ENCODE results near the gene CCDC54. TPM values are rescaled to one million over a fixed set of nuclear protein-coding genes. Genes with fewer than 3 reads are reported as not detected.

The CCDC54 gene
- total RNA-seq, 6 experiments from 2014 or later, result not detected

DNA sequence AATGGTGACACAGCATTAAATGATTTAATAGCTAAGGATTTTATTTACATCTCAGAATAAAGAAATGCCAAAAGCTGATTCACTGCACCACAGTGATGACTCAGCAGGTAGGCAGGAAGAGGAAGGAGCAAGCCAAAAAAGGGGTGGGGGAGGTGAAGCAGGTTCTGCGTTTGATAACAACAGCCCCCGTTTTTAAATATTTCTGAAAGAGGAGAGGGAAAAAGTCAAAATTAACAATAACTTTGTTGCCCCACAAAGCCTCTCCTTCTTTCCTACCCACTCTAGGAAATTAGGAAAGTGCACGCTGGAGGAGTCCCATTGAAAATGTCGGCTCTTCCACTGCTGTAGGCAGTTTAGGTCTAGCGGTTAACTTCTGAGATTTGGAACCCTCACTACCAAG is 9.9 kb upstream of the CCDC54 start:
- DNase-seq, result peak; percentile 59
- peaks cover 6% of the 10 kb centered on the region for H3K36me3 Mint-ChIP-seq (ENCODE audit: low read depth)
- H3K9me3 Mint-ChIP-seq, result no peaks in the 10 kb centered on the region
- H3K4me3 Mint-ChIP-seq, result peak overlapping the region; percentile 3; the same call in 1 of the 2 replicates
- H3K27ac Mint-ChIP-seq, result peak overlapping the region; percentile 82
- peaks cover 50% of the 10 kb centered on the region for H3K4me1 Mint-ChIP-seq (ENCODE audit: low read depth)
- no peaks in the 10 kb centered on the region; the same call in 1 of the 2 replicates for H3K27me3 Mint-ChIP-seq (ENCODE audit: insufficient read depth)
- no peak for TF ChIP-seq CTCF (IDR thresholded peaks at IDR 0.05)

- H3K36me3 Mint-ChIP-seq (ENCODE audit: low read depth), result peaks cover 6% of the 10 kb centered on the region
- peaks cover 50% of the 10 kb centered on the region for H3K4me1 Mint-ChIP-seq (ENCODE audit: low read depth)
- no peaks in the 10 kb centered on the region; the same call in none of the 2 replicates for H3K27me3 Mint-ChIP-seq (ENCODE audit: insufficient read depth)
- H3K4me3 Mint-ChIP-seq, result no peak overlapping the region
- H3K27ac Mint-ChIP-seq, result no peak overlapping the region
- no peak for DNase-seq
- no peaks in the 10 kb centered on the region for H3K9me3 Mint-ChIP-seq
- TF ChIP-seq CTCF (IDR thresholded peaks at IDR 0.05), result no peak
These were observed 8.4 kb upstream of the CCDC54 start for GRCh38 chr3:107368654-107369398.

- Mint-ChIP-seq H3K27ac (no peak overlapping the region), H3K36me3 (ENCODE audit: low read depth) (peaks cover 6% of the 10 kb centered on the region), H3K9me3 (no peaks in the 10 kb centered on the region), H3K4me1 (ENCODE audit: low read depth) (peaks cover 50% of the 10 kb centered on the region), H3K27me3 (ENCODE audit: insufficient read depth) (no peaks in the 10 kb centered on the region; the same call in none of the 2 replicates), H3K4me3 (no peak overlapping the region)
- no peak for DNase-seq
- no peak for TF ChIP-seq CTCF (IDR thresholded peaks at IDR 0.05)
These were observed 7.4 kb upstream of the CCDC54 start for GRCh38 chr3:107369791-107370190.

- TF ChIP-seq CTCF (IDR thresholded peaks at IDR 0.05), result no peak
- Mint-ChIP-seq H3K4me3 (no peak overlapping the region), H3K4me1 (ENCODE audit: low read depth) (peaks cover 45% of the 10 kb centered on the region), H3K36me3 (ENCODE audit: low read depth) (peaks cover 6% of the 10 kb centered on the region), H3K27ac (no peak overlapping the region), H3K9me3 (no peaks in the 10 kb centered on the region), H3K27me3 (ENCODE audit: insufficient read depth) (no peaks in the 10 kb centered on the region; the same call in none of the 2 replicates)
- DNase-seq, result no peak
These were observed 6.3 kb upstream of the CCDC54 start for GRCh38 chr3:107370907-107371306.

DNA sequence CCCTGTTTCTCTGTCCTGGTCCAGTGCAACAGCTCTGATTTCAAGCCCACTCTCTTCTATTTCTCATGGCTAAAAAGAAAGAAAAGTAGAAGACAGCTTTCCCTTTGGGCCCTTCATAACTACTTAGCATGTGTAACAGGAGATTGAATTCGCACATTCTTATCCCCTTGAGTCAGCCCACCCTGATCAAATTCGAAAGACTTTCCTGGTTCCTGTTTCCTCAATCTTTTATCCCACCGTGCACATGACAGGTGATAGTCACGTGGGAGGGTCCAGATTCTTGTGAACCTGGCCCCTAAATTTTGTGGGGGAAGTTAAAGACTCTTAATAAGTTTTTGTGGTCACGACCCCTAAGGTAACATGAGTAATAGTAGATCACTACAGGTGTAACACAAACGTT is 4.7 kb upstream of the CCDC54 start:
- no peaks in the 10 kb centered on the region for H3K36me3 Mint-ChIP-seq (ENCODE audit: low read depth)
- H3K27ac Mint-ChIP-seq, result no peak overlapping the region
- H3K4me3 Mint-ChIP-seq, result no peak overlapping the region
- DNase-seq, result no peak
- no peaks in the 10 kb centered on the region for H3K9me3 Mint-ChIP-seq
- TF ChIP-seq CTCF (IDR thresholded peaks at IDR 0.05), result no peak
- H3K27me3 Mint-ChIP-seq (ENCODE audit: insufficient read depth), result no peaks in the 10 kb centered on the region; the same call in none of the 2 replicates
- H3K4me1 Mint-ChIP-seq (ENCODE audit: low read depth), result peaks cover 34% of the 10 kb centered on the region

All from HFFc6 (cell line).